NCI-H2196 treated with DMSO at 0.1 percent for 48 hours (cell line): ENCODE data around the gene CXCR1.
"Not testable (repeated sequence)": the region's sequence is repeated elsewhere in the genome, so short reads cannot be mapped to it uniquely, and the experiment has no call there.

ENCODE experiments used
- DNase-seq: peaks from one replicate; lab custom pipeline; 2025; ENCODE audit not compliant: unreplicated experiment; lab: John Stamatoyannopoulos, UW

CXCR1 gene

DNA sequence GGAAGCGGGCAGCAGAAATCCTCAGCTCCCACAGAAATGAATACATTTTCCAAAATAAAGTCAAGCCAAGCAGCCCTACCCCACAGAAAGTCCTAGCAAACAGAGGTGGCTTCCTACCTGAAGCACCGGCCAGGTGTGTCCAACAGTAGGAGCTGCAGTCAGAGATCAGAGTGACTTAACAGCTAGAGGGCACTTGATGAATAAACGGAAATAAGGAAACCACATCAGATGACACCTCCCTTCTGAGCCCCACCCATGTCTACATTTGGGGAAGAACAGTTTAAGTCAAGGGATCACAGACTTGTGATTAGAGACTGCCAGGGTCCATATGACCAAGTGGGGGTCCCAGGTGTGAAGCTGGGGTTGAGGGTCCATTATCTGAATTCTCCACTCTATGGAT lies at the start of gene CXCR1:
Gene CXCR1, minus strand, starts transcription at position 172 of the 400 bp plus-strand sequence. CDS start 1,751 bp downstream, outside the sequence.
- no peak for DNase-seq

DNA sequence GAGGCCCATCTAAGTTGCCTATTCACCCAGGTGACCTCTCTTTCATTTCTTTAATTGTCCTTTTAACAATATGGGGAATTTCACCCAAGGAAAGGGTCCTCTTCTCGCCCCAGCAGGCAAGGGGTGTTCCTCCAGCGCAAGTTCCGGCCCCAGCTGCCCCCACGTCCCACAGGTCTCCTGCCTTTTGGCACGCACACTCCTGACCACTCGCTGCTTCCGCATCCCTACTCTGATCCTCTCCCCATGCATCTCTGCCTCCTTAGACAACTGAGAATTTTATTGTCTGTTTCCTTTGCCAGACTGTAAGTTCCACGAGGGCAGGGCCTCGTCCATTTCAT lies 49.5 kb upstream of the CXCR1 start:
- DNase-seq, result no peak

DNA sequence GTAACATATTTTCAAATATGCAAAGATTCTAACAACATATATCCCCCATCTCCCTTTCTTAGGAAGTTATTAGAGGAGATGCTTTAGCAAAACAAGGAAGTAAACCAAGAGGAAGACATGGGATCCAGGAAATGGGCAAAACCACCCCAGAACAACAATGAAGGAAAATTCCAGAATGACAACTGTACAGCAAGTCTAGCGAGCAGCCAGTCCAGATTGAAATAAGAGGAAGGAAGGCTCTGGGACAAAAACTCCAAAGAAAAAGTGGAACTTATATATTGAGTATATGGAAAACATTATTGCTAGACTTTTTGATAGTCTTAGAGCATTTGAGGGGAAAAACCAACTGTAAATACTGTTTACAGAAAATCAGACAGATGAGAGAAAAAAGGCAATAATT lies 47.4 kb upstream of the CXCR1 start:
- no peak for DNase-seq

DNA sequence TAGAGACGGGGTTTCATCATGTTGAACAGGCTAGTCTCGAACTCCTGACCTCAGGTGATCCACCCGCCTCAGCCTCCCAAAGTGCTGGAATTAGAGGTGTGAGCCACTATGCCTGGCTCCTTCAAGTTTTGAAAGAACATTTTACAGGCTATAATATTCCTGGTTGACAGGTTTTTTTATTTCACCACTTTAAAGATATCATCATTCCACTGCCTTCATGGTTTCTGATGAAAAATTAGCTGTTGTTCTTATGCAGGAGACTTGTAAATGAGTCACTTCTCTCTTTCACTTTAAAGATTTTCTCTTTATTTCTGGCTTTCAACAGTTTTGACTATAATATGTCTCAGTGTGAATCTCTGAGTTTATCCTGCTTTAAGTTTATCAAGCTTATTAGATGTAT lies 42.3 kb upstream of the CXCR1 start:
- no peak for DNase-seq

DNA sequence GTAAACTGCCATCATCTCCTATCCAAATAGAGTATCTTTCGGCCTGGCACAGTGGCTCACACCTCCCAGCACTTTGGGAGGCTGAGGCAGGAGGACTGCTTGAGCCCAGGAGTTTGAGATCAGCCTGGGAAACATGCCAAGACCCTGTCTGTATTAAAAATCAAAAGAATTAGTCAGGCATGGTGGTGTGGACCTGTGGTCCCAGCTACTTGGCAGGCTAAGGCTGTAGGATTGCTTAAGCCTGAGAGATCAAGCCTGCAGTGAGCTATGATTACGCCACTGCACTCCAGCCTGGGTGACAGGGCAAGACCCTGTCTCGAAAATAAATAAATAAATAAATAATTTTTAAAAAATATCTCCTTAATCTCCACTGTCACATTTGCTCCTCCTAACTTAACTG lies 35.5 kb upstream of the CXCR1 start:
- DNase-seq, result no peak

DNA sequence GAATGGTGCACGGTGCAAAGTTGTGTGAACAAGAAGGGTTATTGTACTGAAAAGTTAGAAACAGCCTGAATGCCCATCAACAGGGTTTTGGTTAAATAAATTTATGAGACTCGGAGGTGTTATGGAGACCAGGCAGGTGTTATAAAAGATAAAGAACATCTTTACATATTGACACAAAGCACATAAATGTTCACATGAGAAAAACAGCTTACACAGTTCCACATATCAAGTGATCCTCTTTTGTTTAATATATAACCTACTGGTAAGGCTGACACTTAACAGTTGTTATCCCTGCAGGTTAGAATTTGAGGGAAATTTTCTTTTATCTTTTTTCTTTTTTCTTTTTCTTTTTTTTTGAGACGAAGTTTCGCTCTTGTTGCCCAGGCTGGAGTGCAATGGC lies 30.2 kb upstream of the CXCR1 start:
- no peak for DNase-seq

DNA sequence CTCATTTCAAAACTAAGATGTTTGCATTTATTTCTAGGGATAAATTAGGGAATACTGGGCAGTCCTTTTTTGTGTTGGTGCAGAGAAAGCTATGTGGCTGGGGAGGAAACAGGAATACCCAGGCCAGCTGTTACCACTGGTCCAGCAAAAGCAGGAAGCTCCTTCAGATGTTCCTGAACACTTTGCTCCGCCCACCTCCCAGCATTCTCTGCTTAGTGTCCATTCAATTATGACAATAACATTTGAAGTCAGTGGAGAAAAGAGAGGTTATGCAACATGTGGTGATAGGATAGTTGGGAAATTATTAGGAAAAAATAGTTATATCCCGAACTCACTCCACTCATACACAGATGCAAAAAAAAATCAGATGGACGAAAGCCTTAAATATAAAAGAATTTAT lies 28.1 kb upstream of the CXCR1 start:
- no peak for DNase-seq

DNA sequence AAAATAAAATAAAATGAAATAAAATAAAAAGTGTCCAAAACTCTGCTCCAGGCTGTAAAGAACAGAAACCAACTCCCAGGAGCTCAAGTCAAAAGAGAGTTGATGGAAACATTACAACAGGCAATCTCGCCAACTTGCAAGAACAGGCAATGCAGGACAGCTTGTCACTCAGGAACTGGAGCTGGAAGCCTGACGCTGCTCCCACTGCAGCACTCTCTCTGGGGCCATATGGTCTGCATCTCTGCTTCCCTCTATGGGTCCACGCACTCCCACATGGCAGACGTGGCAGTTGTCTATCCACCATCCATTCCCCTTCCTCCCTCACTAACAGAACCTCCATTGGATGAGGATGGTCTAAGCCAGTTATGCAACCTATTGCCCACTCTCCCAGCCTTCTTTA lies 26.9 kb upstream of the CXCR1 start:
- DNase-seq, result no peak

DNA sequence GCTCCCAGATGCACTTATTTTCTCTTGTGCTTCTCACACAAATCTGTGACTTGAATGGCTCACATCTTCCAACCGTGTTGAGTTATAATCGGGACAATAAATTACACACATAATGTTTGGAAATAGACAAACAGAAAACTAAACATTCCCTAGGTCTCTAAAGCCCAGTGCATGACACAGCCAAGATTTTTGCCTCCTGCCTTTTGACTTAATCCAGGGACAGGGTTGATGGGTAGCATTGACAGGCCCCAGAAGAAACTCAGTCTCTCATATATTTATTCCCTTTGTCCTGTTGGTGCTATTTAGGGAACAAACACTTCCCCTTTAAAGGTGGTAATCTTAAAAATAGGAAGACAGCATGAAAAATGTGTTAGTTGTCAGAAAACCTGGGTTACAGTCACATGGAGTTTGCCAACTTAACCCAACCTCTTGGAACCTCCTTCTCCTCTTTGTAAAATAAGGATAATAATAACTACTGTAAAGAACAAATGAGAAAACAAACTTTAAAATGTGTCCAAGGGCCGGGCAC lies 26.2 kb upstream of the CXCR1 start:
- no peak for DNase-seq

DNA sequence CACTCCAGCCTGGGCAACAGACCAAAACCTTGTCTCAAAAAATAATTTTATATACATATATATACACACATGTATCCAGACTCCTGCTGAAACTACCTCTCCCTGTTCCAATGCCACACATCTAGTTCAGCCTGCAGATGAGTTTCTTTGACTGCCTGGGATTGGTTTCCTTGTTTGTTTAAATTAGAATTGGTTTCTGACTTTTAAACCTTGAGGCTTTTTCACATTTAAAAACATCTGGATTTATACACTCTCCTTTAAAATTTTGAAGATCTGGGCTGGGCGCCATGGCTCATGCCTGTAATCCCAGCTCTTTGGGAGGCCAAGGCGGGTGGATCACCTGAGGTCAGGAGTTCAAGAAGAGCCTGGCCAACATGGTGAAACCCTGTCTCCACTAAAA lies 21.8 kb upstream of the CXCR1 start:
- DNase-seq, result no peak

DNA sequence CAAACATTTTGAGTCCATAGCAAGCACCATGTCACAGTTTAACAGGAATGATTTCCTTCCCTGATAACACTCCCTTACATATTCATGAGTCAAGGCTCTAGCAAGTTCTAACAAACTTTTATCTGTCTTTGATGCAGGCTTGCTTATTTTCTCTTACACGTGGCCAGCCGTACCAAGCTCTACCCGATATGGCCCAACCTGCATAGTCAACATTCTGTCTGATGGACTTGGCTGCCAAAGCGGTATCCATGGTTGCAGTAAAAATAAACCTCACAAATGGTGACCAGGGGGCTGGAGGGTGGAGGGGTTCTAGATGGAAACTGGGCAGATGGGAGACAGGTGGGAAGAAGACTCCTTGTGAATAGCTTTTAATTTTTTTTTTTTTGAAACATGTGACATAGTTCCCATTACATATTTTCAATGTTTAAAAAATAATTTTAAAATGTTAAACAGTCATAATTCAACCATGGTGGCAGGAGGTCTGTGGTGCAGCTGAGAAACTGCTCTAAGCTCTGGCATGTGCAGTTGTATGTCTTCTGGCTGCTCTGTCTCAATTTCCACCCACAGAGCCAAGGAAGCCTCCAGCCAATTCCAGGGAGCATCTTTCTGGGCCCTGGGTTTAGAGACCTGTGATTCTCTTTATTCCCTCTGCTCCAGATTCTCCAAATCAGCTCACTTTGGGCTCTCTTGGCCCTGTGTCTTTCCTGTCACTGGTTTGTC lies 20.7 kb upstream of the CXCR1 start:
- DNase-seq, result no peak

DNA sequence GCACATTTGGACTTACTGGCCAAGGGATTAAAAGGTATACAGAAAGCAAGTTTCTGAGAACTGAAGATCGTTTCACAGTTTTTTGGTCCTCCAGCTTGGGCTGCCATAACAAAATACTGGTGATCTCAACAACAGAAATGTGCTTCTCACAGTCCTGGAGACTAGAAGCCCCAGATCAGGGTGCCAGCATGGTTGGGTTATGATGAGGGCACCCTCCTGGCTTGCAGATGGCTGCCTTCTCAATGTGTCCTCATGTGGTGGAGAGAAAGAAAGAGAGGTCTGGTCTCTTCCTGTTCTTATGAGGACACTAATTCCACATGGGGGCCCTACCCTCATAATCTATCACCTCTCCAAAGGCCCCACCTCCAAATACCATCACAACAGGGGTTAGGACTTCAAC lies 20.1 kb upstream of the CXCR1 start:
- DNase-seq, result no peak

DNA sequence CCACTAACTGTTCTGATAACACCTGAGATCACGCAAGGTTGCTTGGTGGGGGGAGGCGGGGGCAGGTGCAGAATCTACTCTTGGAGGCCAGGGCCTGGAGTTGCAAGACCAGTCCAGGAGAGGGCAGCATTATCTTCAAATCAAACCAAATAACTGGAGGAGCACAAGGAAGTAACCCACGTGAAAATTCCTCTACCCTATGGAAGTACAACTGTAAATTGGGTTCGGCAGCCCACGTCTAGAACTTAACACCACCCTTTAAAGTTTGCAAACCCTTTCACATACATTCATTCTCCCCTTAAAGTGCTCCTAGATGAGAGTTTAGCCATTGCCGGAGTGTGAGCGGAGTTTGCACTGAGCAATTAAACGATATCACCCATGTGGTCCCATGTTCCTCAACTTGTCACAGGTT lies 19.6 kb upstream of the CXCR1 start:
- DNase-seq, result peak; percentile 43

DNA sequence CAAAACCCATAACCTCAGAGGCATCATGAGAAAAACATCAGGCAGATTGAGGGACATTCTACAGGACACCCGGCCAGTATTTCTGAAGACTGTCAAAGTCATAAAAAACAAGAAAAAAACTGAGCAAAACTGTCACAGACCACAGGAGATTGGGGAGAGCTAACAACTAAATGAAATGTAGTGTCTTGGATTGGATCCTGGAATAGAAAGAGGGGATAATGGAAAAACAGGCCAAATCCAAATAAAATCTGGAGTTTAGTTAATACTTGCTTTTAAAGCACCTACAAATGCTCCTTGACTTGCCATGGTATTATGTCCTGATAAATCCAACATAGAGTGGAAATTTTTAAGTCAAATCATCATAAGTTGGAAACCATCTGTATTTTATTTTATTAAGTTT lies 17.6 kb upstream of the CXCR1 start:
- DNase-seq, result no peak

DNA sequence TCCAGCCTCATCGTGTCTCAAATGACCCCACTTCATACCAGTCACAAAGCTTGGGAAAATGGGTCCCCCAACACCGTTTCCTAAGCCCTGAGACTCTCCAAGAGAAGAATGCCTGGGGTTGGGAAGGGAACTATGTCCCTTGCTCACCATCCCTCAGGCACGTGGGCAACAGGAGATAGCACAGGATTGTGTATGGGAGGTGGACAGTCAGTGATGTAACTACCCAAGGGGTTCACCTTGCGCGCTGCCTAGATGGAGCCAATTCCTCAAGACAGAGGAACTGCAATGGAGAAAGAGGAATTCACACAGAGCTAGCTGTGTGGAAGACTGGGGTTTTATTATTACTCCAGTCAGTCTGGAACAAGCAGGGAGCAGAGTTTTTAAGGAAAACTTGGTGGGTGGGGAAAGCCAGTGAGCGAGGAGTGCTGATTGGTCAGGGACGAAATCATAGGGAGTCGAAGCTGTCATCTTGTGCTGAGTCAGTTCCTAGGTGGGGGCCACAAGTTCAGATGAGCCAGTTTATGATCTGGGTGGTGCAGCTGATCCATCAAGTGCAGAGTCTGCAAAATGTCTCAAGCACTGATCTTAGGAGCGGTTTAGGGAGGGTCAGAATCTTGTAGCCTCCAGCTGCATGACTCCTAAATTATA lies 13.8 kb upstream of the CXCR1 start:
- no peak for DNase-seq

DNA sequence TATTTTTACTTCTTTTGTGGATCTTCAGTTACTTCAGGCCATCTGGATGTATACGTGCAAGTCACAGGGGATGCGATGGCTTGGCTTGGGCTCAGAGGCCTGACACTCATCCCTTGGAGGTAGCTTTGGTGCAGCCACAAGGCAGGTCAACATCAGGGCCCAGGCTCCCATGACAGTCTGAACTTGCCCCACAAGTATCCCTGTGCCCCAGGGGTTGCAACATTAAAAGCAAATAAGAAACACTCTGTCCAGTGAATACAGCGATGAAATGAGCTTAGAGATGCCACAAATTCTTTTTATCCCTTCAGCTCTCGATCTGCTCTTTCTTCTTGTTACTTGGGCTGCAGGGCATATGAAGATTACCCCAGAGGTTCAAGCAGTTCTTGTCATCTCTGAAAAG lies 13.0 kb upstream of the CXCR1 start:
- DNase-seq, result no peak

DNA sequence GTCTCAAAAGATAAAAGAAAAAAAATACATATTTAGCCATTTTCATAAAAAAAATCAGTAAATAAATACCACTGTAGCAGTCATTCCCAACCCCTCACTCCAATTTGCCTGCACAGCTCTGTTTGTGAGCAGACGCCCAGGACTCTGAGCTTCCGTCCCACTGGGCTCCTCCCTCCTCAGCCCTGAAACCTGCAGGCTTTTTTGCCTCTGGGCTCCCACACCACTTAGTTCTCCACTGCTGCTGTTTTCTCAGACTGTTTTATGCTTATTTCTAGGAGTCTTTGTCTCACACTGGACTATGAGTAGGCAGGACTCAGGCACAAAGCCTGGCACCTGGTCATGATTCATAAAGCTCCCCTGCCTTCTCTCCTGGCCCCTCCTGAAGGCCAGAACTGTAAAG lies 6.1 kb upstream of the CXCR1 start:
- DNase-seq, result no peak

DNA sequence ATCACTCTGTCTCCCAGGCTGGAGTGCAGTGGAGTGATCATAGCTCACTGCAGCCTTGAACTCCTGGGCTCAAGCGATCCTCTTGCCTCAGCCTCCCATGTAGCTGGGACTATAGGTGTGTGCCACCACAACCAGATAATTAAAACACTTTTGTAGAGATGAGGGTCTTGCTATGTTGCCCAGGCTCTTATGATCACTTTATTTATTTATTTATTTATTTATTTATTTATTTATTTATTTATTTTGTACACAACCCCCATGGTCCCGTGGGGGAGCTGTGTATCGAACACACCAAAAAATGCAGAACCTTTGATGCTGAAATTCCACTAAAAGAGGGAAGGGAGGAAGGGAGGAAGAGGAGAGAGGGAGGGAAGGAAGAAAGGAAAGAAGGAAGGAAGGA lies 5.0 kb upstream of the CXCR1 start:
- DNase-seq, result not testable (repeated sequence)

DNA sequence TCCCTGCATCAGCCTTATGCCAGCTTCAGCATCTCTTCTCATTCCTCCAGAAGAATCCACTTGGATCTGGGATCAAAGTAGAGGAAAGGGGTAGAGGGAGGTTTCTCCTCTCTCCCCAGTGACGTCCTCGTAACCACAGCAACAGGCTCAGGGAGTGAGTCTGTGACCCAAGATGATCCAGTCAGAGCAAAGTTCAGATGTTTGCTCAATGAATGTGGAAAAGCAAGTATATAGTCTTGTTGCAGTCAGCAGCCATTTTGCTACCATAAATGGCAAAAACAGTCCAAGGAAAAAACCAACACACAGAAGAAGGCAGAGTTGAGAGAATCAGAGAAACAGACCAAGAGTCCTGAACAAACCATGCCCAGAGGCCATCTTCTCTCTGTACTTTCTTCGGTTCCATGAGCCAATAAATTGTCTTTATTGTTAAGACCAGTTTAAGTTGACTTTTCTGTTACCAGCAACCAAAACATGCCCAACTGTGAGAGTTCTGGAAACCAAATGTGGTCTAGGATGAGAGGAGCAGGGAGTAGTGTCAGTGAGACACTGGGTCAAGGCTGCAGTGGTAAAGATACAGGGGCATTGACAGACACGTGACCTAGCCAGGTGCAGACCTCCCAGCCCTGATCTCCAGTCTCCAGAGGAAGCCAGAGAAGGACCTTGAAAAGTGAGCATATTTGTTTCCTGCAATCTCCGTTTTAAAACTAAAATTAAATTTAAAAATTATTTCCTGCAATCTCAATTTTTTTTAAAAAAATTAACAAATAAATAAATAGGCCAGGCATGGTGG lies 3.2 kb upstream of the CXCR1 start:
- DNase-seq, result no peak

DNA sequence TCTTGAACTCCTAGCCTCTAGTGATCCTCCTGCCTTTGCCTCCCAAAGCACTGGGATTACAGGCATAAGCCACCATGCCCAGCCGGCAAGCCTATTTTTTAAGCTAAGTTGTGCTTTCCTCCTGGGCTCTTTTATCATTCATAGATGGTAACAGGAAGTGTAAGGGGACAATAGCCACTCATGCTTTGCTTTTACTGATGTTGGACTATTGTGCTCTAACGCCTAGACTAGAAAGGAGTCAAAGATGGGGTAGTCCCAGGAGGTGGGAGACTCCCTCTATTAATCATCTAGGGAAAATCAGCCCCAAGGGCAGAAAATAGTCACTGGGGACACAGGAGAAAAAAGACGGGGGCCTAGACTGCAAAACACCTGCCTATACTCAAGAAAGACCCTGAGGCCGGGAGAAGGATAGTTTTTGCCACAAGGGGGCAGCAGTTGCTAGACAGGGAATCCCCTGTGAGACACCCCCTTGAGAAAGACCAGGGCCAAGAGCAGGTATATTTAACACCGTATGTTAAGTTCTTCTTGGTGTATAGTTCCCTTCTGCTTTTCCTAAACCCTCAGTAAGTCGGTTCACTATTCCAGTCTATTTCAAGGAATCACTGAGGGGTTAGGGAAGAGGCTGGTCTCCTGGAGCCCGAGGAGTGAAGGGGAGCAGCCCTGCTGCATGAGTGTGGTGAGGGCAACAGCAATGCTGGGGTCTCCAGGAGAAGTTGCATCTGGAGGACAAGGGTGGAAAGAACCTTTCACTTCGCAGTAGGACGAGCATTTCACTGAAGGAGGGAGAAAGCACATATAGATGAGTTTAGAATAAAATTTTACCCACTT lies 2.1 kb upstream of the CXCR1 start:
- no peak for DNase-seq

DNA sequence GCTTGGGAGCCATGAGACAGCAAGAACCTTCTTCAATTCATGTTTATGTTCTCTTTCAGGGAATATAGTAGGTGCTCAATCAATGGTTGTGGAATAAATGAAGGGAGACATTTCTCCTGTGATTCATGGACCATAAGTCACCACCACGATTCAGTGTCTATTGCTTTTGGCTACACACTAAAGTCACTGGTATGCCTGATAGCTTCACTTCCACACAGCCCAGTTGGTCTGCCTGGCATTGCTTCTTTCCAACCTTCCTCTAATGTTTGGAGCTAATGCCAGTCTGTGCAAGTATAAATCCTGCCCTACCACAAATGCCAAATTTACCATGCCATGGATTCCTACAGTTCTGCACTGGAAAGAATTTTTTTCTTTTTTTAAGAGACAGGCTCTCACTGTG lies 1.3 kb upstream of the CXCR1 start:
- DNase-seq, result no peak
